GM12873 (cell line): Measurements from ENCODE around the gene DYNLL2.
A peak's percentile ranks its signal among the peaks of the same experiment; 100 is the strongest.

Experiments used
- CTCF ChIP-seq: IDR thresholded peaks from 2 replicates; pipeline ENCODE4 v1.5.1; 2012; ENCODE audit warnings: low read depth, mild to moderate bottlenecking, moderate library complexity, low read length, control low read depth; ENCODE audit not compliant: insufficient read depth; ENCODE audit errors: missing control alignments

The DYNLL2 gene

DNA sequence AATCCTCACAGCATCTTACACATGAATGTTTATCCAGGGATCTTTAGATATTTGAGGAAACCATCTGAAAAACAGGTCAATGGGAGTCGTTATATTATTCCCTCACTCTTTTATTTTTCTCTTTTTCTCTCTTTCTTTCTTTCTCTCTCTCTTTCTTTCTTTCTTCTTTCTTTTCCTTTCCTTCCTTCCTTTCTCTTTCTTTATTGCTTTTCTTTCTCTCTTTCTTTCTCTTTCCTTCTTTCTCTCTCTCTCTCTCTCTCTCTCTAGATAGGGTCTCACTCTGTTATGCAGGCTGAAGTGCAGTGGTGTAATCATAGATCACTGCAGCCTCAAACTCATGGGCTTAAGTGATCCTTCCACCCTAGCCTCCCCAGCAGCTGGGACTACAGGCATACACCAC is 44.6 kb downstream of the DYNLL2 start:
- TF ChIP-seq CTCF, result no peak

GRCh38 chr17:58136669-58137279 is 53.6 kb downstream of the DYNLL2 start:
- TF ChIP-seq CTCF, result peak; percentile 55

GRCh38 chr17:58141505-58141904 is 58.3 kb downstream of the DYNLL2 start:
- TF ChIP-seq CTCF, result no peak

GRCh38 chr17:58144801-58145200 is 61.6 kb downstream of the DYNLL2 start:
- no peak for TF ChIP-seq CTCF
